Lower lobe of right lung (tissue), 2 donors: ENCODE measurements around the gene NIFK. TPM values are rescaled to one million over a fixed set of nuclear protein-coding genes. Genes with fewer than 3 reads are reported as not detected.

Source experiments
- ATAC-seq, 2 donors: fragments of 200-7000 bp; cut with Tn5 transposase; one replicate each; pipeline ENCODE4 v1.9.1; 2020 to 2022; ENCODE audit warnings: mild to moderate bottlenecking in 2 of 2, moderate library complexity in 2 of 2
- DNase-seq: peaks from one replicate; pipeline ENCODE4 v3.0.0-alpha.2; 2020
- H3K27ac ChIP-seq: fragments of 200-600 bp; one replicate; pipeline ENCODE4 v1.8.0; 2022
- H3K27me3 ChIP-seq: fragments of 200-600 bp; one replicate; pipeline ENCODE4 v1.8.0; 2022; ENCODE audit warnings: low read depth
- H3K36me3 ChIP-seq: fragments of 200-600 bp; one replicate; pipeline ENCODE4 v1.8.0; 2022; ENCODE audit warnings: mild to moderate bottlenecking
- H3K4me1 ChIP-seq: fragments of 200-600 bp; one replicate; pipeline ENCODE4 v1.8.0; 2022
- H3K4me3 ChIP-seq: fragments of 200-600 bp; one replicate; pipeline ENCODE4 v1.8.0; 2022; ENCODE audit warnings: mild to moderate bottlenecking
- H3K9me3 ChIP-seq: fragments of 200-600 bp; one replicate; pipeline ENCODE4 v1.8.0; 2022
- CTCF ChIP-seq: fragments of 200-600 bp; IDR thresholded peaks from one replicate; pipeline ENCODE4 v1.8.0; 2022; ENCODE audit warnings: antibody characterized with exemption, mild to moderate bottlenecking
- intact Hi-C: fragments of 100-400 bp; cut with DNase I; formaldehyde crosslinking; loops from one replicate; pipeline ENCODE4 v1.11.0; 2022
- total RNA-seq: library from RNA; stranded (reverse); fragmentation: NEBNext Ultra II Directional; extraction: Animal tissue kit (Norgen Biotek cat#: 25700); gene quantifications from one replicate; pipeline ENCODE4 v1.2.1, GENCODE V29; 2021
- donor health status: DM: no; HTN: yes; CAD: no; lungs with severe emphysema.

NIFK gene
- total RNA-seq, 1 donor from 2014 or later, result 29.8 TPM

GRCh38 chr2:121776361-121776760, 39.7 kb upstream of the NIFK start:
- H3K9me3 ChIP-seq, result no peaks in the 10 kb centered on the region
- H3K27me3 ChIP-seq, result no peaks in the 10 kb centered on the region
- H3K4me3 ChIP-seq, result no peak overlapping the region
- no peak overlapping the region for H3K27ac ChIP-seq
- intact Hi-C loops, result no loop called here
- no peaks in the 10 kb centered on the region for H3K4me1 ChIP-seq
- no peak for TF ChIP-seq CTCF
- ATAC-seq, result no peak
- DNase-seq, result no peak
- no peaks in the 10 kb centered on the region for H3K36me3 ChIP-seq

GRCh38 chr2:121774235-121774634, 37.6 kb upstream of the NIFK start:
- H3K4me1 ChIP-seq, result no peaks in the 10 kb centered on the region
- no peak overlapping the region for H3K4me3 ChIP-seq
- H3K9me3 ChIP-seq, result no peaks in the 10 kb centered on the region
- no peak overlapping the region for H3K27ac ChIP-seq
- intact Hi-C loops, result no loop called here
- ATAC-seq (no peak), DNase-seq (no peak)
- TF ChIP-seq CTCF, result no peak
- no peaks in the 10 kb centered on the region for H3K27me3 ChIP-seq
- H3K36me3 ChIP-seq, result peaks cover 4% of the 10 kb centered on the region

DNA sequence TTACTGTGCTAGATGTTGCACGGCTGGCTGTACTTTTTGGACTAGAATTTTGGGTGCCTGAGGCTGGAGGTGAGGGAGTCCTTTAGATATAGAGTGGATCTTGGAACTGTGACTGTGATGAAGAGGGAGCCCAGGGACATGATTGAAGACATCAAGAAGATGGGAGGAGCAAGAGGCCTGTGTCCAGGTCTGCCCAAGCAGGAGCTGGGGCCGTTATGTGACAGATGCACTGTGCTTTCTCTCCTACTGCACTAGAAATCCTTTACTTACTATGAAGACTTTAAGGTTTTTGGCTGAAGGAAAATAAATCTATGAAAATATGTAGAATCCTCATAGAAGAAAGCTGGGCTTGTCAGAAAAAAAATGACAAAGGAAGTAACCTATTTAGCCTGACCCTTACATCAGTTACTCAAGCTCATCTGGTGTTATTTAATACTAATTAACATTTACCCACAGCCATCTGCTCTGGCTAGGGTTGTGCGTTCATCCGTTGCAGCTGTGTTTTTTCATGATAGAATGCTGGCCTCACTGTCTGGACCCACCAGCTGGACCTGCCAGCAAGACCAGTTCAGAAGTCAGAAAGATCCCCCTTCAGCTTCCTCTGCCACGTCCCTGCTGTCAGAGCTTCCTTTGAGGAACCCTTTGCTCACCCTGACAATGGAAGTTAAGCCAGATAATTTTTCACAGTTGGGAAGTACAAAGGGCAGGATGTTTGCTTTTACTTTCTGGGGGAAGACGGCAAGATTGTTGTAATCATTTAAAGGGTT, 35.5 kb upstream of the NIFK start:
- no peak overlapping the region for H3K27ac ChIP-seq

GRCh38 chr2:121768143-121768755, 31.6 kb upstream of the NIFK start:
- Histone ChIP-seq H3K36me3 (peaks cover 62% of the 10 kb centered on the region), H3K27ac (no peak overlapping the region), H3K27me3 (no peaks in the 10 kb centered on the region), H3K4me1 (no peaks in the 10 kb centered on the region), H3K9me3 (no peaks in the 10 kb centered on the region), H3K4me3 (no peak overlapping the region)
- DNase-seq (no peak), ATAC-seq (no peak)
- intact Hi-C loops, result no loop called here
- no peak for TF ChIP-seq CTCF

More for the DNA sequence above, 35.5 kb upstream of the NIFK start:
- ATAC-seq (peak in 1 of 2 donors; percentile 38), DNase-seq (no peak)
- no peak for TF ChIP-seq CTCF
- Histone ChIP-seq H3K4me3 (no peak overlapping the region), H3K9me3 (no peaks in the 10 kb centered on the region), H3K36me3 (peaks cover 23% of the 10 kb centered on the region), H3K4me1 (no peaks in the 10 kb centered on the region), H3K27me3 (no peaks in the 10 kb centered on the region)
- intact Hi-C loops, result no loop called here

DNA sequence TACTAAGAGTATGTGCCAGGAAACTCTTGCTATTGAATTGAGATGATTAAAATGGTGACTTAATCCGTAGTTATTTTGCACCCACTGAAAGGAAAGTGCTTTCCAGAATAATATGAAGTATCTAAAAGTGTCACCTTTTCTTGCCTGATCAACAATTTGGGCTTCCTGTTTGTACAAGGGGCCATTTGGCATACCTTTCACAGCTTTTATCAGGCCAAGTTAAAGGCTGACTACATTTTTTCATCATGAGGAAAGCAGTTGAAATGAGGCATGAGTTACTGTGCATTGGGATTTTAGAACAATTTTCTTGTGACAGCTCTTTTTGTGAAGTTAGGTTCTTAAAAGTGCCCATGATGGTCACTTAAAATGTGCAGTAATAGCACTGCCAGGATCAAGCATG, 29.9 kb upstream of the NIFK start:
- Histone ChIP-seq H3K27ac (no peak overlapping the region), H3K4me3 (no peak overlapping the region), H3K27me3 (no peaks in the 10 kb centered on the region), H3K36me3 (peaks cover 79% of the 10 kb centered on the region), H3K4me1 (no peaks in the 10 kb centered on the region), H3K9me3 (no peaks in the 10 kb centered on the region)
- no peak for DNase-seq
- no peak for TF ChIP-seq CTCF
- no peak for ATAC-seq
- intact Hi-C loops, result no loop called here
